ENCODE measurements around the gene OR5AR1. TPM values are rescaled to one million over a fixed set of nuclear protein-coding genes. Genes with fewer than 3 reads are reported as not detected.

Gene OR5AR1
- total RNA-seq: not detected in 2 replicates

DNA sequence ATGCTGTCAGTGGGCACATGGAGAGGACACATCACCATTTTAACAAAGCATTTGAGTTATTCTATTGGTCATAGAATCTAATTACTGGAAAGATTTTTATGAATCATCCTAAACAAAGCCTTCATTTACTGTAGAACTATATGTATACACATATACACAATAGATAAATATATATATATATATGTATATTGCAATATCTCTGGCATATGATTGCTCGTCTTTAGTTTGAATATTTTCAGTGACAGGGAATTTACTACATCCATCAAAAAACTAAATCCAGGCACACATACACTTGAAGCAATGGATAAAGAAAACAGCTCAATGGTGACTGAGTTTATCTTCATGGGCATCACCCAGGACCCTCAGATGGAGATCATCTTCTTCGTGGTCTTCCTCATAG lies at the start of gene OR5AR1:
Gene OR5AR1 (plus strand): TSS at position 301 of the 400 bp plus-strand sequence. CDS start 0 bp downstream, at position 301.

DNA sequence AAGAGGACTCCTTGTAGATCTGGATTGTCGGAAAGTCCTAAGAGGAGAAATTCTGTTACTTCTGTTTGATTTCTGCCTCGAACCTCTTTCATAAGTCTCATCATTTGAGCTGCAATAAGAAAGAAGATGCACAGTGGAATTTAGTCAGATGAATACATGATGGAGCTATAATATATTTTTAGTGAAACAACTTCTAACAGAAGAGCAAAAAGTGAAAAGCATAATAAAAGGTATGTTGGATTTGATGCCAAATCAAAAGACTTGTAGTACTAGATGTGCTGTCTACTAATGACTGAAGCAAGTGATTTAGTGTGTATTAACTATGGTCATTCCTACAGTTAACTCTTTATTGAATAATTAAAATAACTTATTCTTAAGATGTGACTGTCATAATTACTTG lies 21.1 kb upstream of the OR5AR1 start, which contains the start of gene OR5AP2:
Gene OR5AP2 (minus strand): TSS at position 101 of the 400 bp plus-strand sequence. CDS start 0 bp downstream, at position 101.

GRCh38 chr11:56698795-56699194 lies 35.3 kb downstream of the OR5AR1 start, which contains the start of gene OR9G1:
TSS of gene OR9G1 (plus strand) at chr11:56699095. CDS start at chr11:56700388, 1,293 bp downstream.

Other genes with a start within 250 kb of the OR5AR1 start
- not detected in 2 replicates for gene OR5M3, start 190.3 kb upstream of the OR5AR1 start, total RNA-seq
- not detected in 2 replicates for gene OR5M8, start 172.3 kb upstream of the OR5AR1 start, total RNA-seq
- gene OR5M11, start 120.4 kb upstream of the OR5AR1 start, total RNA-seq: not detected in 2 replicates
- gene OR5M10, start 86.0 kb upstream of the OR5AR1 start, total RNA-seq: not detected in 2 replicates
- not detected in 2 replicates for gene OR5M1, start 48.8 kb upstream of the OR5AR1 start, total RNA-seq
- gene OR5AP2, start 21.2 kb upstream of the OR5AR1 start, total RNA-seq: not detected in 2 replicates
- gene OR9G1, start 35.4 kb downstream of the OR5AR1 start, total RNA-seq: not detected in 2 replicates
- gene OR9G4, start 85.0 kb downstream of the OR5AR1 start, total RNA-seq: not detected in 2 replicates